Activated naive CD8-positive, alpha-beta T cell treated with anti-CD3 and anti-CD28 coated beads, Interleukin-2, amount 50 U/mL, for 24 hours (primary cell): ENCODE measurements around the gene GHSR.

ENCODE experiments used
- ATAC-seq: fragments of 150-1000 bp; cut with Tn5 transposase; one replicate; pipeline ENCODE4 v1.10.0; 2021
- DNase-seq: peaks from one replicate; pipeline ENCODE4 v3.0.0; 2021
- H3K27ac Mint-ChIP-seq: one replicate; pipeline ENCODE4 v1.8.0; 2021; ENCODE audit warnings: mild to moderate bottlenecking, mixed read lengths
- H3K27me3 Mint-ChIP-seq: one replicate; pipeline ENCODE4 v1.8.0; 2021; ENCODE audit warnings: mixed read lengths
- H3K36me3 Mint-ChIP-seq: one replicate; pipeline ENCODE4 v1.8.0; 2021; ENCODE audit warnings: low read depth, mixed read lengths
- H3K4me1 Mint-ChIP-seq: one replicate; pipeline ENCODE4 v1.8.0; 2021; ENCODE audit warnings: mixed read lengths
- H3K4me3 Mint-ChIP-seq: one replicate; pipeline ENCODE4 v1.8.0; 2021; ENCODE audit warnings: mild to moderate bottlenecking, moderate library complexity, mixed read lengths
- H3K9me3 Mint-ChIP-seq: one replicate; pipeline ENCODE4 v1.8.0; 2021; ENCODE audit warnings: mixed read lengths

The GHSR gene

DNA sequence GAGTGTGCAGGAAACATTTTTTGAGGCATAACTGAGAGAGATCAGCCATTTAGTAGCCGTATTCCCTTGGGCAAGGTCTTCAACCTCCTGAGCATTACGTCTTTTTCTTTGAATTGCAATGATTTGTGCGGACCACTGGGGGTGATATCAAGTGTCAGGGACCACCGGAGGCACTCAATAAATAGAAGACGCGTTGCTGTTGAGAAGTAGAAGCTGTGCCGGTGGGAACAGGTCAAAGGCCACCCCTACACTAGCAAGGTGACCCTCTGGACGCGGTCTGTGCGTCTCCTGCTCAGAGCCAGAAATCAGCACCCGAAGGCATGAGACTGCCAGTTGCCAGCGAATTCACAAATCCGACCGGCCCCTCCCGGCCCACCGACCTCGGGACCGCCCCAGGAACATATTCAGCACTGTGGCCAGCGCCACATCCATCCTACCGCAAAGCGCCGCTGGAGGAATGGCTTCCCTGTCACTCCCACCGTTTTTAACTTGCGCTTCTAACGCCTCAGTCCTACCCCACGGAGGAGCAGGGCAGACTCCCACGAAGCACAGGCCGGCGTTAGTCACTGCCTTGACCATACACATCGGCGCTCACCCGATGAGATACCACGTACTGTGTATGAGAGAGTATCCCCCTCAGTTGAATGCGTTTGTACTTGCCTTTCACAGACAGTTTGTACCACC lies 1.4 kb upstream of the GHSR start:
- no peaks in the 10 kb centered on the region for H3K36me3 Mint-ChIP-seq
- no peak overlapping the region for H3K4me3 Mint-ChIP-seq
- H3K9me3 Mint-ChIP-seq = no peaks in the 10 kb centered on the region
- ATAC-seq (no peak), DNase-seq (peak; percentile 23)
- H3K4me1 Mint-ChIP-seq = peaks cover 23% of the 10 kb centered on the region
- H3K27me3 Mint-ChIP-seq = peaks cover 74% of the 10 kb centered on the region
- H3K27ac Mint-ChIP-seq = no peak overlapping the region

DNA sequence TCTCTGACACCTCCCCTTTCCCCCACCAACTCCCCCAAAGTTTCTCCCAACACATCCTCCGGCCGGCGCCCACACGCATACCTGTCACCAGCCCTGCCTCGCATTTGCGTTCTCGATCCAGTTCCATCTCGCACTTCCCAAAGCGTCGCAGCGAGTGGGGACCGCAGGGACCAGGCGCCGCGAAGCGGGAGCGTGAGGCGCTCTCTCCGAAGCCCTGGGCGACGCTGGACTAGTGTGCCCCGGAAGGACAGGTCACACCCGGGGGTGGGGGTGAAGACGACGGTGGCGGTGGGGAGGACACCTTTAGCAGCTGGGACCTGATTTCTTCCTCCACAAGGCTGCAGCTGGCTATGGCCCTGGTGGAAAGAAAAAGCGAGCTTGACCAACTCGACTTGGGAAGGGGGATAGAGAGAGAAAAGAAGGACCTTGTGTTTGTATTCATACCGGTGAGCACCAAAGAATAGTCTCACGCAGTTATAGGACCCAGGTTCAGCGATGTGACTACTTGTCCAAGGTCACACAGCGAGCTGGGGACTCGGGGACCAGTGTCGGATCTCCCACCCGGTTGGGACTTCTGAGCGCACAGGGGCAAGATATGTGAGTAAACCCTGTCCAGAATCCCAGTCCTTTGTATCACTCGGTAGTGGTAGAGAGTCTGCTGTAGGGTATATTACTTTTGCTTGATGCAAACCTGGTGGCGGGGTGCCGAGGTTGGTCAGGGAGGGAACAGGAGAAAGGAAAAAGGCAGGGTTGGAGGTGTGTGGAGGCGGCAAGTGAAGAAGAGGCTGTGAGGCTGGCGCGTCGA lies 607 bp upstream of the GHSR start:
- peaks cover 71% of the 10 kb centered on the region for H3K27me3 Mint-ChIP-seq
- no peak overlapping the region for H3K4me3 Mint-ChIP-seq
- no peak for ATAC-seq
- peaks cover 23% of the 10 kb centered on the region for H3K4me1 Mint-ChIP-seq
- H3K9me3 Mint-ChIP-seq = no peaks in the 10 kb centered on the region
- H3K27ac Mint-ChIP-seq = no peak overlapping the region
- H3K36me3 Mint-ChIP-seq = no peaks in the 10 kb centered on the region
- no peak for DNase-seq

DNA sequence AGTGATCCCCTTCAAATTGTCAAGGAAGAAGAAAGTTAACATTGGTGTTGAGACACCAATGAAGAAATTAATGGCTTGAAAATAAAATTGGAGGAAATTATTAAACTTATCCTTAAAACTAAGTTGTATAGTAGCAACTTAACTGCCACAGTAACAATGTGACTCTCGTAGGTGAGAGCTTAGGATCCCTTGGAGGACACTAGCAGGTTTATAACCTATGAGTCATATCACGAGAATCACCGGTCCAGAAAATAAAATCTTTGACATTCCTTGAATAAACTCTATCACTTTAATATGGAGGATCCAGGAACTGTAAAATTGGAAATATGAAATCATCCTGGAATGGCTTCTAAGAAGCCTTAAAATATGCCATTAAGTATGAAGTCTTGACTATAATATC lies 2.1 kb downstream of the GHSR start:
- Mint-ChIP-seq H3K4me3 (no peak overlapping the region), H3K9me3 (no peaks in the 10 kb centered on the region), H3K27me3 (peaks cover 61% of the 10 kb centered on the region), H3K36me3 (no peaks in the 10 kb centered on the region), H3K27ac (no peak overlapping the region), H3K4me1 (peaks cover 23% of the 10 kb centered on the region)
- ATAC-seq (no peak), DNase-seq (no peak)

DNA sequence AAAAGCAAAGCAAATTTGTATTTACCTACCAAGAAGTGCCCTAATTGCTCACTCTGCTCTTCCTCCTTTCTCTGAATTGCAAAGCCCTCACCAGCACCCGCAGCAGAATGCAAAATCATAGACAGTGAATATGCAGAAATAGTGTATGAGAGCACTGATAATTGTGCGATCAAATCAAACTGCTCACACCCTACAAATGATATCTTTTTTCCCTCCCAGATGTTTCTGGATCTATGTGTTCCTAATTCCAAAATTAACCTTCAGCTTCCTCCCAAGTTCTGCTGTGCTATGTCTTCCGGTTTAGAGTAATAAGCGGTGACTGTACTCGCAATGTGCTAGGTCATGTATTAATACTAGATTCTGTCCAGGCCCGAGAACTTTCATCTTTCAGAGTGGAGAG lies 3.4 kb downstream of the GHSR start:
- peaks cover 60% of the 10 kb centered on the region for H3K27me3 Mint-ChIP-seq
- H3K36me3 Mint-ChIP-seq = no peaks in the 10 kb centered on the region
- no peak for DNase-seq
- no peak overlapping the region for H3K27ac Mint-ChIP-seq
- H3K4me3 Mint-ChIP-seq = no peak overlapping the region
- peaks cover 23% of the 10 kb centered on the region for H3K4me1 Mint-ChIP-seq
- H3K9me3 Mint-ChIP-seq = no peaks in the 10 kb centered on the region
- ATAC-seq = no peak

DNA sequence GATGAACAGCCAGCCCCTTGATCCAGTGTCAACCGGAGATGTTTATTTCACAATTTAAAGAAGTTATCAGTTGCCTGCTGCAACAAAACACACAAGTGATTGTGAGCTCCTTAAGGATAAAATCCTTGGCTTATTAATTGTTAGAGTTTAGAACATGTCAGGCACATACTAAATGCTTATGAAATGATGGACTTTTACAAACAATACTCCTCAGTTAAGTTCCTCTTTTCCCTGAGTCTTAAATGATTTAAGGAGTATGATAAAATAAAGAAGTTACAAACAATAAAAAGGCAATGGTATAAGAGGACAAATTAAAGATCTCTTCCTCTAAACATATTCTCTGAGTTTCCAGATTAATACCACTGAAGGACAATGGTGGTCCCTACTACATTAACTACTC lies 5.7 kb downstream of the GHSR start:
- no peaks in the 10 kb centered on the region for H3K36me3 Mint-ChIP-seq
- peaks cover 45% of the 10 kb centered on the region for H3K27me3 Mint-ChIP-seq
- no peaks in the 10 kb centered on the region for H3K9me3 Mint-ChIP-seq
- ATAC-seq = no peak
- H3K27ac Mint-ChIP-seq = no peak overlapping the region
- no peak overlapping the region for H3K4me3 Mint-ChIP-seq
- DNase-seq = no peak
- peaks cover 6% of the 10 kb centered on the region for H3K4me1 Mint-ChIP-seq

DNA sequence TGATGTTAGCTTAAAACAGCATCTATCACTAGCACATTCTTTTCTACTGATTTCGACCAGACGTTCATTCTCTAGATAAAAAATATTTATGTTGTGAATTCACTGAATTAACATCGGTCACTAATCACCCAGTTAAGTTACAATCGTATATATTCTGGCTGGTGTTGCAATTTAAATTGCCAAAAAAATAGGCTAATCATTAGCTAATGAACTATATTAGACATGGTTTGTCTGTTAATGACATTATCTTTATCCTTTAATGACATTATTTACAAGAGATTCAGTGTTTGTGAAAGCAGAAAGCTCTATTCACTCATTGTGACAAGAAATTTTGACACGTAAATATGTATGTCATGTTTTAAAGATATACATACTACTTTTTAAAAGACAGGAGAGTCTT lies 6.7 kb downstream of the GHSR start:
- DNase-seq = no peak
- no peaks in the 10 kb centered on the region for H3K4me1 Mint-ChIP-seq
- no peak overlapping the region for H3K27ac Mint-ChIP-seq
- no peaks in the 10 kb centered on the region for H3K36me3 Mint-ChIP-seq
- ATAC-seq = no peak
- H3K9me3 Mint-ChIP-seq = no peaks in the 10 kb centered on the region
- peaks cover 34% of the 10 kb centered on the region for H3K27me3 Mint-ChIP-seq
- no peak overlapping the region for H3K4me3 Mint-ChIP-seq

DNA sequence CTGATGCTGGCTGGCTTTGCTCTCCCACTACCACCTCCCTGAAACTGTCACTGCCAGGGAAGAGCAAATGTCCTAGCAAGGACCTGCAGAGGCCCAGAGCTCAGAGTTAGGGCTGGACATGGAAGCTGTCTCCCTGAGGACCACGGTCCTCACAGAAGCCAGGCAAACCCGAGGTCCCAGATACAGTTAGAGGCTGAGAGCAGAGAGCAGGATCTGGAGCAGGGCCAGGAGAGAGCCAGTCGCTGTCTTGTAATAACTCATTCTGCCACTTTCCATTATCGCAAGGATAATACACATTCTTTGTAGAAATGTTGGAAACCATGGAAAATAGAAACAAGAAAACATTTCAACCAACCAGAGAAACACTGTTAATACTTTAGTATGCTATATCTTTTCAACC lies 10.1 kb downstream of the GHSR start:
- no peak overlapping the region for H3K4me3 Mint-ChIP-seq

DNA sequence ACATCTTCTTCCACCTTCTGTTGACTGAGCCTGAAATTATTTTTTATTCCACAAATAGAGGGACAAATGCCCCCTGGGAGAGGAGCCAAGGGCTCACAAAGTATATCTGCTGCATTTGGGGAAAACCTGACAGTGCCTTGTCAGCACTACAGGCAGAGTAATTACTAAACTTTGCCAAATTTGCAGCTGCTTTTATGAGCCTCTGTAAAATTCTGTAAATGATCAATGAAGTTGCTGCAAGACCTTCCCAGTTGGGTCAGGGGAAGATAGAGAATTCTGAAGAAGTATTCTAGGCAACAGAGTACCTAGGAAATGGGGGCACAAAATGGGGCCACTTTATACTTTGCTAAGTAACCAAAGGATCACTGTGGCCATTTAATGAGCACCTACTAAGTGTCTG lies 10.5 kb downstream of the GHSR start:
- DNase-seq = no peak
- peaks cover 9% of the 10 kb centered on the region for H3K9me3 Mint-ChIP-seq
- H3K36me3 Mint-ChIP-seq = no peaks in the 10 kb centered on the region
- no peak for ATAC-seq
- H3K4me3 Mint-ChIP-seq = no peak overlapping the region
- peaks cover 18% of the 10 kb centered on the region for H3K27me3 Mint-ChIP-seq
- no peaks in the 10 kb centered on the region for H3K4me1 Mint-ChIP-seq
- no peak overlapping the region for H3K27ac Mint-ChIP-seq

More for the DNA sequence above, 10.1 kb downstream of the GHSR start:
- Mint-ChIP-seq H3K27me3 (peaks cover 18% of the 10 kb centered on the region), H3K4me1 (no peaks in the 10 kb centered on the region), H3K9me3 (peaks cover 8% of the 10 kb centered on the region), H3K27ac (no peak overlapping the region), H3K36me3 (no peaks in the 10 kb centered on the region)
- no peak for ATAC-seq
- DNase-seq = no peak

DNA sequence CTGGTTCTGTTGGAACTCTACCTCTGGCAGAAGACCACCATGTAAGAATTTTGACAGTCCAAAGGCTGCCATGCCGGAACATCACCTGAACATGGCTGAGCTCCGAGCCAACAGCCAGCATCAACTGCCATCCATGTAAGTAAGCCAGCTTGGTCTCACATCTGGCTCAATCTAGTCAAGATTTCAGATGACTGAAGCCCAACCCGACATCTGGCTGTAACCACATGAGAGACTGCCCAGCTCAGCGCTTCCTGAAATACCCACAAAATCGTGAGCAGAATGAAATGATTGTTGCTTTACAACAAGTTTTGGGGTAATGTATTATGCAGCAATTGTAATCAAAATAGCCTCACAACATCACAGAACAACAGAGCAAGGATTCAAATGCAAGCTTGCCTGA lies 32.9 kb downstream of the GHSR start:
- Mint-ChIP-seq H3K27me3 (peaks cover 33% of the 10 kb centered on the region), H3K4me3 (no peak overlapping the region), H3K36me3 (no peaks in the 10 kb centered on the region), H3K4me1 (no peaks in the 10 kb centered on the region), H3K27ac (no peak overlapping the region), H3K9me3 (peaks cover 5% of the 10 kb centered on the region)
- DNase-seq (no peak), ATAC-seq (no peak)

DNA sequence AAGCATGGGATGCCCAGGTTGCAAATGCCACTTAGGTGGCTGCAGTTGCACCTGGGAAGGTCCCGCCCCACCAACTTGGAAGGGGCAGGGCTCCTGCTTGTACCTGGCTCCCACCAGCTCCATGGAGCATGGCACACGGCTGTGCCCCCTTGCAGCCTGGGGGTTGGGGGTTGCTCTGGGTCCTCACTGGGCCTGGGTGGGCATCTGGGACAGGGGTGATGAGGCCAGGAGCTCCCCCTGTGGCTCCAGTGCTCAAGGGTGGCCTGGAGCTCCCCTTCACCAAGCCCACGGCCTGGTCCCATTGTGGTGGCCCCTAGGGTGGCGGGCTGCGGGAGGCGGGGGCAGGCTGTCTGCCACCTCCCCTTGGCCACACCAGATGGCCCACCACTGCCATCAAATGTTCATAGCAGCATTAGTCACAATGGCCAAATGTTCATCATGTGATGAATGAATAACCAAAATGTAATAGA lies 36.7 kb downstream of the GHSR start:
- no peak for ATAC-seq
- H3K36me3 Mint-ChIP-seq = no peaks in the 10 kb centered on the region
- no peak overlapping the region for H3K4me3 Mint-ChIP-seq
- H3K4me1 Mint-ChIP-seq = no peaks in the 10 kb centered on the region
- no peak overlapping the region for H3K27ac Mint-ChIP-seq
- DNase-seq = no peak
- H3K9me3 Mint-ChIP-seq = peaks cover 5% of the 10 kb centered on the region
- H3K27me3 Mint-ChIP-seq = peaks cover 19% of the 10 kb centered on the region

DNA sequence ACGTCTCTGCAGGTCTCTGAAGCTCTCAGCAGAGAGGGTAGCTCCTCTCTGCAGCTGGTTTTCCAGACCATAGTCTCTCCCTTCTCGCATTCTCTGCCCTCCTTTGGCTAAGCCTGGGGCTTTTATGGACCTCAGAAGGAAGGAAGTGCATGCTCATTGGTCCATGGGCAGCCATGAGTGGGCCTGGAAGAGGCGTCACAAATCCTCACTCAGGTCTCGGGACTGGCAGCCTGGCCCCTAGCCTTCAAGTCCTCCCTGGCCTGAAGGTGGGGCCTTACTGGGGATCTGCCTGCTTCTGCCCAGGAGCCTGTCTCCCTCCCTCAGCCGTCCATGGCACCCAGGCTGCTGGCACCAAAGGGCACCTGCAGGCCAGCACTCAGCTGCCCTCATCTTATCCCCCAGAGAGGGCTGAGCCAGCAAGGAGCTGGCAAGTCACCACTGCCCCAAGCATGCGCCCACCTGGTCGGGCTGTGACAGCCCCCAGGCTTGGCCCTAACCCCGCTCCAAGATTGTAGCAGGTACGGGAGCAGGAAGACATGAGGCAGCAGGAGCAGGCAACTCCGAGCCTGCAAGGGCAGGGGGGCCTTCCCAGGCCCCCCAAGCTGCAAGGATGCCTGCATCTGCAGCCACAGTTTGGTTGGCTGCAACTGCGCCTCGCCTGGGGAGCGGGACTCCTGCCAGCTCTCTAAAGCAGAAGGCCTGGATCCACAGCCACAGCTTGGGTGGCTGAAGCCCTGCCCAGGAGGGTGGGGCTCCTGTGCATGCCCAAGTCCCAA lies 37.4 kb downstream of the GHSR start:
- H3K36me3 Mint-ChIP-seq = no peaks in the 10 kb centered on the region
- no peaks in the 10 kb centered on the region for H3K4me1 Mint-ChIP-seq
- ATAC-seq (no peak), DNase-seq (no peak)
- peaks cover 17% of the 10 kb centered on the region for H3K27me3 Mint-ChIP-seq
- peaks cover 5% of the 10 kb centered on the region for H3K9me3 Mint-ChIP-seq
- H3K27ac Mint-ChIP-seq = no peak overlapping the region
- no peak overlapping the region for H3K4me3 Mint-ChIP-seq

DNA sequence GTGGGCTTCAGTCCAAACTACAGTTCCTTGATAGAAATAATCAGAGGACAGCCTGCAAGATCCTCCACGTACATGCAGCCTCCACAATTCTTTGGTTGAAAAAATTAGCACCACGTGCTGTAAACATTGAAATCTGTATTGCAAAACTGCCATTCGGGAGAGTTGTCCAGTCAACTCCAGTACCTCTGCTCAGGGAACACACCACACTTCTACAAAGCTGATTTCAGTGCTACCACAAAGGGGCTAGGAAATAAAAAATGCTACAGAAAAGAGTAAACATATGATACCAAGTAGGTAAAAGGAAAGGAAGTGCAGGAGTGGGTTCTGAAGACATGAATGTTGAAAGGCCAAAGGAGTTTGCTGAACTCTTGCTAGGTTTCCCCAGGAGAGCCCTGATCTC lies 40.4 kb downstream of the GHSR start:
- H3K9me3 Mint-ChIP-seq = peaks cover 5% of the 10 kb centered on the region
- no peak overlapping the region for H3K4me3 Mint-ChIP-seq
- H3K4me1 Mint-ChIP-seq = no peaks in the 10 kb centered on the region
- DNase-seq (no peak), ATAC-seq (no peak)
- H3K27ac Mint-ChIP-seq = no peak overlapping the region
- peaks cover 7% of the 10 kb centered on the region for H3K27me3 Mint-ChIP-seq
- H3K36me3 Mint-ChIP-seq = no peaks in the 10 kb centered on the region

DNA sequence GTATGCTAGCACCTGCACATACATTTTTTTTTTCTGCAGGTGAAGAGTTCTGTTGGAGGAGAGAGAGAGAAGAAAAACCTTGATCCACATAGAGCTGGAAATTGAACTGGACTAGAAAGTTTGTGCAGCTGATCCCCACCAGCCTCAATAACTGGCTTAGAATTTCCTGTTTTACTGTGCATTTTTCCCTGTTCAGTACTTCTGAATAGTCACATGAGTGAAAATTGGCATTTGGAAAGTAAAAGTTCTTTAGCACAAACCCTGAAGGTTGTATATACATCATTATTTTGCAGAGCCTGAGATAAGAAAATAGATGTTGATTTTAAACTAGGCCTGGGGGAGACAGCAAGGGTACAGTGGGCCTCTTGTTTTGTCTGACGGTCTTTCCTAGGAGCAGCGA lies 42.3 kb downstream of the GHSR start:
- no peak for DNase-seq
- H3K27ac Mint-ChIP-seq = no peak overlapping the region
- H3K9me3 Mint-ChIP-seq = peaks cover 11% of the 10 kb centered on the region
- no peaks in the 10 kb centered on the region for H3K4me1 Mint-ChIP-seq
- no peak overlapping the region for H3K4me3 Mint-ChIP-seq
- peaks cover 9% of the 10 kb centered on the region for H3K36me3 Mint-ChIP-seq
- H3K27me3 Mint-ChIP-seq = peaks cover 4% of the 10 kb centered on the region
- no peak for ATAC-seq

DNA sequence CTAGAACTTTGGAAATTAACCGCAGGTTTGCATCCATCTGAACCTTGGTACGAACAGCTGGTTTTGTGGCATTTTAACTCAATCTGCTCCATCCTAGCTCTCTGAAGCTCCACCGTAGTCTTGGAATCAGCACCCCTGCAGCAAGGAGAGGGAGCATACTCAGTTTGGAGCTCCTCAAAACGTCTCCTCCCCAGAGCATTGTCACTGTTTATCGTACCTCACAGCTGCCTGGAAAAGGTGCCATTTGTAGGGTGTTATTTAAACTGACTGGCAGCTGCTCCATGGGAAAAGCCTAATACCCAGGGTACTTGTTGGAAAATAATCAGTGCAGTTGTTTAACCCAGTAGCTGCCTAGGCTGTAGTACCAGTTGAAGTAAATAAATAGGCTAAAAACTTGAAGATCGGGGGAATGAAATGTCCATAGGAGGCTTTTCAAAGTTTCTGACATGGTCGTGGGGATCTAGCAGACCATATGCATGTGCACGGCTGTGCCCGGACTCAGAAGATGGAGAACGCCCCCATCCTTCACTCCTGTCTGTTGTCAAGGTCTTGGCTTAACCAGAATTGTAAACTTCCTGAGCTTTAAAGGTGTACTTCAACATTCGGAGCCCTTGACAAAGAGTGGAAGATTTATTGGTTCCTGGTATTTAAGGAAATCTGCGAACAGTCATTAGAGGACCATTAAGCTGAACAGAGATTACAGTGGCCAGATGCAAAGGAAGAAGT lies 43.9 kb downstream of the GHSR start:
- H3K9me3 Mint-ChIP-seq = peaks cover 11% of the 10 kb centered on the region
- DNase-seq (no peak), ATAC-seq (no peak)
- no peak overlapping the region for H3K4me3 Mint-ChIP-seq
- H3K36me3 Mint-ChIP-seq = peaks cover 9% of the 10 kb centered on the region
- H3K4me1 Mint-ChIP-seq = no peaks in the 10 kb centered on the region
- H3K27me3 Mint-ChIP-seq = peaks cover 4% of the 10 kb centered on the region
- no peak overlapping the region for H3K27ac Mint-ChIP-seq
